ENCODE results near the gene ZNF664. TPM values are rescaled to one million over a fixed set of nuclear protein-coding genes. Genes with fewer than 3 reads are reported as not detected.
"Not testable (repeated sequence)": the region's sequence is repeated elsewhere in the genome, so short reads cannot be mapped to it uniquely, and the experiment has no call there.

The ZNF664 gene
- total RNA-seq, 1 experiment from 2014 or later: 80.8 TPM

DNA sequence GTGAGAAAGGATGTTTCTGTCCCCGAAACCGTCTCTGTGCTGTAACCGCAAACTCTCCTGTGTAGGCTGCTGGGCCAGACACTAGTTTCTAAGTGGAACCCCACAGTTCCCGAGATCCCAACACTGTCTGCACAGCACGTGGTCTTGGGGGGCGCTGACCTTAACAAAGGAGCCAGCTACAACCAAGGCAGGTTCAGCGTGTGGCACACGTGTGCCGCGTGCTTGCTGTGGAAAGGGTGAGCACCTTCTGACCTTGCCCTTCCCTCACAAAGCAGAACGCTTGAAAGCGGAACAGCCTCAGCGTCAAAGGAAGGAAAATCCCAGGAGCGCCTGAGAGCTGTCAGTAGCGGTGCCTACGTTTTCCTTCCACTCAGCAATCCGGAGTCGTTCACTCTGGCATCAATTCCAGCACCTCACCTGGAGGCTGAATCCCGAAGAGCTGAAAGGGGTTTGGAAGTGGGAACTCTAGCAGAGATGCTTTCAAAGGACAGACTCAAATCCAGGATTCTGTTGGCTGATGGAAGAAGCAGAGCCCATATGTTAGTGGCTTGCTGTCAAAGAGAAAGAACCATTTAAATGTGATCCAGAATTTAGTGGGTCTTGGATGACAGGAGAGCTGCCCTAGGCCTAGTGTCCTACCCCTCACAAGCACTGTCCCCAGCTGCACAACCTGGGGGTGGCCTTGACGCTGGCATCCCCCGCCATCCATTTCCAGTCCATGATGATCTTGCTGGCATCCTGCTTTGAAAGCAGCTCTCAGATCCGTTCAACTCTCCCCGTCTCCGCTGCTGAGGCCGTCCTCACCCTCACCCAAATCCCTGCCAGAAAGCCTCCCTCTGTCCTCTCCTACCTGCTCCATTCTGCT lies 27.5 kb upstream of the ZNF664 start:
- intact Hi-C loops (cut with micrococcal nuclease): no loop called here
- Histone ChIP-seq H3K9ac (ENCODE audit: low read length) (no peak overlapping the region), H3K27me3 (ENCODE audit: low read length) (no peaks in the 10 kb centered on the region), H3K79me2 (ENCODE audit: low read length) (no peaks in the 10 kb centered on the region), H3K36me3 (ENCODE audit: low read depth, low read length) (peaks cover 8% of the 10 kb centered on the region; the same call in 1 of the 2 replicates), H3K27ac (ENCODE audit: low read length) (no peak overlapping the region), H3K4me1 (ENCODE audit: insufficient read depth, low read length) (peaks cover 25% of the 10 kb centered on the region), H2AFZ (ENCODE audit: low read length) (no peak overlapping the region), H3K4me2 (ENCODE audit: low read length) (no peak overlapping the region), H4K20me1 (ENCODE audit: low read length) (no peaks in the 10 kb centered on the region), H3K9me2 (replicated peaks; ENCODE audit: low read length) (no peaks in the 10 kb centered on the region), H3F3A (ENCODE audit: low read length, unreplicated experiment) (no peaks in the 10 kb centered on the region), H3K4me3 (ENCODE audit: low read length) (no peak overlapping the region), H3K9me3 (ENCODE audit: low read length) (peaks cover 6% of the 10 kb centered on the region; the same call in 1 of the 2 replicates)
- ATAC-seq: no peak
- no peak for DNase-seq
- CTCF ChIA-PET: no interaction called here
- no TSS peak for BruUV-seq (replicated peaks)
- POLR2A ChIA-PET (ENCODE audit: unreplicated experiment): interaction anchor here (0.5 kb wide), 1 partner anchor 27 kb away, joined by 3 read pairs; the partner anchor contains the start of gene CCDC92
- TF ChIP-seq, protein P1, sequence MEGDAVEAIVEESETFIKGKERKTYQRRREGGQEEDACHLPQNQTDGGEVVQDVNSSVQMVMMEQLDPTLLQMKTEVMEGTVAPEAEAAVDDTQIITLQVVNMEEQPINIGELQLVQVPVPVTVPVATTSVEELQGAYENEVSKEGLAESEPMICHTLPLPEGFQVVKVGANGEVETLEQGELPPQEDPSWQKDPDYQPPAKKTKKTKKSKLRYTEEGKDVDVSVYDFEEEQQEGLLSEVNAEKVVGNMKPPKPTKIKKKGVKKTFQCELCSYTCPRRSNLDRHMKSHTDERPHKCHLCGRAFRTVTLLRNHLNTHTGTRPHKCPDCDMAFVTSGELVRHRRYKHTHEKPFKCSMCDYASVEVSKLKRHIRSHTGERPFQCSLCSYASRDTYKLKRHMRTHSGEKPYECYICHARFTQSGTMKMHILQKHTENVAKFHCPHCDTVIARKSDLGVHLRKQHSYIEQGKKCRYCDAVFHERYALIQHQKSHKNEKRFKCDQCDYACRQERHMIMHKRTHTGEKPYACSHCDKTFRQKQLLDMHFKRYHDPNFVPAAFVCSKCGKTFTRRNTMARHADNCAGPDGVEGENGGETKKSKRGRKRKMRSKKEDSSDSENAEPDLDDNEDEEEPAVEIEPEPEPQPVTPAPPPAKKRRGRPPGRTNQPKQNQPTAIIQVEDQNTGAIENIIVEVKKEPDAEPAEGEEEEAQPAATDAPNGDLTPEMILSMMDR (conservative IDR thresholded peaks at IDR 0.05; ENCODE audit: low read depth, low read length): no peak
- TF ChIP-seq EZH2phosphoT487 (IDR thresholded peaks at IDR 0.05; ENCODE audit: borderline replicate concordance, low read length): no peak
- TF ChIP-seq EZH2 (IDR thresholded peaks at IDR 0.05; ENCODE audit: low read length, unreplicated experiment): no peak

DNA sequence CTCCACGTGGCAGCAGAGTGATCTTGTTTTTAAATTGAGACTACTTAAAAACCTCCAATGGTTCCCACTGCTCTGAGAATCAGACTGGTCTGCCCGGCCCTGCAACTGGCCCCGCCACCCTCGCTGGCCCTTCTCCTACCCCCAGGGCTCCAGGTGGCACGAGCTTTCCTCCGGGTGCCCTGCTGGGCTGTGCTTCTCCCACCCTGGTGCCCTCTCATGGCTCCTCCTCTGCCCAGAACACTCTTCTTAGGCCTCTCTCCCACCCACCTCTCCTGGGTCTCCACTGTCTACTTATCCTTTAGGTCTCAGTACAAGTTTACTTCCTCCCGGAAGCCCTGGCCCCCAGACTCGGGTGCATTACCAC lies 26.9 kb upstream of the ZNF664 start:
- CTCF ChIA-PET: interaction anchor here (0.6 kb wide), 1 partner anchor 14 kb away, joined by 10 read pairs; no protein-coding TSS in a partner anchor
- TF ChIP-seq, protein P1 (conservative IDR thresholded peaks at IDR 0.05; ENCODE audit: low read depth, low read length): no peak
- TF ChIP-seq EZH2 (IDR thresholded peaks at IDR 0.05; ENCODE audit: low read length, unreplicated experiment): no peak
- no peak for TF ChIP-seq EZH2phosphoT487 (IDR thresholded peaks at IDR 0.05; ENCODE audit: borderline replicate concordance, low read length)
- H3K4me1 ChIP-seq (ENCODE audit: insufficient read depth, low read length): peaks cover 25% of the 10 kb centered on the region
- BruUV-seq (replicated peaks): no TSS peak
- H2AFZ ChIP-seq (ENCODE audit: low read length): no peak overlapping the region
- H3K27ac ChIP-seq (ENCODE audit: low read length): no peak overlapping the region
- peaks cover 7% of the 10 kb centered on the region; the same call in 1 of the 2 replicates for H3K36me3 ChIP-seq (ENCODE audit: low read depth, low read length)
- no peaks in the 10 kb centered on the region for H3K9me2 ChIP-seq (replicated peaks; ENCODE audit: low read length)
- H3K27me3 ChIP-seq (ENCODE audit: low read length): no peaks in the 10 kb centered on the region
- no peaks in the 10 kb centered on the region for H3K79me2 ChIP-seq (ENCODE audit: low read length)
- H3K9me3 ChIP-seq (ENCODE audit: low read length): peaks cover 6% of the 10 kb centered on the region; the same call in 1 of the 2 replicates
- intact Hi-C loops (cut with micrococcal nuclease): no loop called here
- H4K20me1 ChIP-seq (ENCODE audit: low read length): no peaks in the 10 kb centered on the region
- H3F3A ChIP-seq (ENCODE audit: low read length, unreplicated experiment): no peaks in the 10 kb centered on the region
- H3K9ac ChIP-seq (ENCODE audit: low read length): no peak overlapping the region
- H3K4me3 ChIP-seq (ENCODE audit: low read length): no peak overlapping the region
- no peak for ATAC-seq
- H3K4me2 ChIP-seq (ENCODE audit: low read length): no peak overlapping the region
- POLR2A ChIA-PET (ENCODE audit: unreplicated experiment): no interaction called here
- DNase-seq: no peak

DNA sequence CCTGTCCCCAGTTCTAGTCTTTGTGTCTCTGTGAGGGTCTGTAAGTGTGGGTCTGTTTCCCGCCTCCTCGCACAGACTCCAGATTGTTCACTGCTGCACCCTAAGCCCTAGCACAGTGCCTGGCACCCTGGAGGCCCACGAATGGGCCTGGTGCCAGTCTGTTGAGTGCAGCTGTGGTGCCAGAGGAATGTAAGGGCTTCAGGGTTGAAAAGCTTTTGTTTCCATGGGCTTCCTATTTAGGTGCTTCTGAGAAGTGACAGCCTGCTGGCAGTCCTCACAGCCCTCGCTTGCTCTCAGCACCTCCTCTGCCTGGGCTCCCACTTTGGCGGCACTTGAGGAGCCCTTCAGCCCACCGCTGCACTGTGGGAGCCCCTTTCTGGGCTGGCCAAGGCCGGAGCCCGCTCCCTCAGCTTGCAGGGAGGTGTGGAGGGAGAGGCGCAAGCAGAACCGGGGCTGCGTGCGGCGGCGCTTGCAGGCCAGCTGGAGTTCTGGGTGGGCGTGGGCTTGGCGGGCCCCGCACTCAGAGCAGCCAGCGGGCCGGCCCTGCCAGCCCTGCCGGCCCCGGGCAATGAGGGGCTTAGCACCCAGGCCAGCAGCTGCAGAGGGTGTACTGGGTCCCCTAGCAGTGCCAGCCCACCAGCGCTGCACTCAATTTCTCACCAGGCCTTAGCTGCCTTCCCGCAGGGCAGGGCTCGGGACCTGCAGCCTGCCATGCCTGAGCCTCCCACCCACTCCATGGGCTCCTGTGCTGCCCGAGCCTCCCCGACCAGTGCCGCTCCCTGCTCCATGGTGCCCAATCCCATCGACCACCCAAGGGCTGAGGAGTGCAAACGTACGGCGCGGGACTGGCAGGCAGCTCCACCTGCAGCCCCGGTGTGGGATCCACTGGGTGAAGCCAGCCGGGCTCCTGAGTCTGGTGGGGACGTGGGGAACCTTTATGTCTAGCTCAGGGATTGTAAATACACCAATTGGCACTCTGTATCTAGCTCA lies 26.2 kb upstream of the ZNF664 start:
- BruUV-seq (replicated peaks); H3K27me3 ChIP-seq (ENCODE audit: low read length); H3K79me2 ChIP-seq (ENCODE audit: low read length); H3F3A ChIP-seq (ENCODE audit: low read length, unreplicated experiment); H3K9me2 ChIP-seq (replicated peaks; ENCODE audit: low read length); DNase-seq; H3K27ac ChIP-seq (ENCODE audit: low read length); H3K36me3 ChIP-seq (ENCODE audit: low read depth, low read length); H3K9ac ChIP-seq (ENCODE audit: low read length); H3K4me2 ChIP-seq (ENCODE audit: low read length); H3K4me3 ChIP-seq (ENCODE audit: low read length); H2AFZ ChIP-seq (ENCODE audit: low read length); H3K9me3 ChIP-seq (ENCODE audit: low read length); intact Hi-C loops (cut with micrococcal nuclease); POLR2A ChIA-PET (ENCODE audit: unreplicated experiment); ATAC-seq; H4K20me1 ChIP-seq (ENCODE audit: low read length): not testable (repeated sequence)
- peaks cover 28% of the 10 kb centered on the region for H3K4me1 ChIP-seq (ENCODE audit: insufficient read depth, low read length)
- CTCF ChIA-PET: interaction anchor here (0.6 kb wide), 1 partner anchor 15 kb away, joined by 10 read pairs; no protein-coding TSS in a partner anchor

DNA sequence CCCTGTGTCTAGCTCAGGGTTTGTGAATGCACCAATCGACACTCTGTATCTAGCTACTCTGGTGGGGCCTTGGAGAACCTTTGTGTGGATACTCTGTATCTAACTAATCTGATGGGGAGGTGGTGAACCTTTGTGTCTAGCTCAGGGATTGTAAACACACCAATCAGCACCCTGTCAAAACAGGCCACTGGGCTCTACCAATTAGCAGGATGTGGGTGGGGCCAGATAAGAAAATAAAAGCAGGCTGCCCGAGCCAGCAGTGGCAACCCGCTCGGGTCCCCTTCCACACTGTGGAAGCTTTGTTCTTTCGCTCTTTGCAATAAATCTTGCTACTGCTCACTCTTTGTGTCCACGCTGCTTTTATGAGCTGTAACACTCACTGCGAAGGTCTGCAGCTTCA lies 25.5 kb upstream of the ZNF664 start:
- BruUV-seq (replicated peaks); H3K9me3 ChIP-seq (ENCODE audit: low read length); H3K9ac ChIP-seq (ENCODE audit: low read length); H4K20me1 ChIP-seq (ENCODE audit: low read length); intact Hi-C loops (cut with micrococcal nuclease); H3K36me3 ChIP-seq (ENCODE audit: low read depth, low read length); CTCF ChIA-PET; H3K4me3 ChIP-seq (ENCODE audit: low read length); POLR2A ChIA-PET (ENCODE audit: unreplicated experiment); H3F3A ChIP-seq (ENCODE audit: low read length, unreplicated experiment); H3K79me2 ChIP-seq (ENCODE audit: low read length); H3K4me2 ChIP-seq (ENCODE audit: low read length); H3K27ac ChIP-seq (ENCODE audit: low read length); H2AFZ ChIP-seq (ENCODE audit: low read length); DNase-seq; H3K27me3 ChIP-seq (ENCODE audit: low read length); ATAC-seq; H3K9me2 ChIP-seq (replicated peaks; ENCODE audit: low read length): not testable (repeated sequence)
- H3K4me1 ChIP-seq (ENCODE audit: insufficient read depth, low read length): peaks cover 29% of the 10 kb centered on the region
